SK-N-SH (cell line): ENCODE results near the gene INTS11. TPM values are rescaled to one million over a fixed set of nuclear protein-coding genes. Genes with fewer than 3 reads are reported as not detected.

Experiments used
- CTCF ChIA-PET: fragments of 300-600, 350-600 bp; formaldehyde crosslinking; extraction: SDS; loops from one replicate; lab custom pipeline; 2021; lab: Yijun Ruan, JAX
- POLR2A ChIA-PET: fragments of 350-600 bp; sonication (Branson Sonifier 250); formaldehyde crosslinking; extraction: SDS; loops from one replicate; lab custom pipeline; 2020; ENCODE audit warnings: antibody characterized with exemption, inconsistent platforms; lab: Yijun Ruan, JAX
- DNase-seq: peaks from one replicate; pipeline ENCODE4 v3.0.0; 2012
- H2AFZ ChIP-seq: fragments of 200-600 bp; sonication (generic); 2 replicates; pipeline ENCODE4 v1.8.1; 2016; ENCODE audit warnings: antibody characterized with exemption, mild to moderate bottlenecking, low read depth
- H3F3A ChIP-seq: fragments of 200-600 bp; sonication (generic); replicated peaks from 2 replicates; pipeline ENCODE3; 2016; ENCODE audit warnings: antibody characterized with exemption, mild to moderate bottlenecking; ENCODE audit not compliant: insufficient read depth
- H3K27ac ChIP-seq, 2 experiments: fragments of 200-500 bp in 1 of 2; fragments of 200-600 bp in 1 of 2; sonication (Bioruptor generic) in 1 of 2; sonication (generic), shearing (Covaris generic) in 1 of 2; 2 replicates each; pipeline versions ENCODE4 v1.5.1 to v1.6.1; 2014 to 2016; ENCODE audit warnings: low read depth in 2 of 2, inconsistent platforms in 1 of 2, low read length in 1 of 2, mild to moderate bottlenecking in 1 of 2, mixed read lengths in 1 of 2
- H3K27me3 ChIP-seq: fragments of 200-600 bp; sonication (generic), shearing (Covaris generic); 2 replicates; pipeline ENCODE4 v1.6.1; 2016; ENCODE audit warnings: mixed run types; ENCODE audit not compliant: insufficient read depth
- H3K36me3 ChIP-seq, 2 experiments: fragments of 200-500 bp in 1 of 2; fragments of 200-600 bp in 1 of 2; sonication (Bioruptor generic) in 1 of 2; sonication (generic) in 1 of 2; replicated peaks in 1 of 2; 2 replicates each; pipeline versions ENCODE3 to v1.5.1; 2014 to 2016; ENCODE audit warnings: low read length in 1 of 2, mild to moderate bottlenecking in 1 of 2; ENCODE audit not compliant: insufficient read depth in 2 of 2, control insufficient read depth in 1 of 2
- H3K4me1 ChIP-seq, 2 experiments: fragments of 200-500 bp in 1 of 2; fragments of 200-600 bp in 1 of 2; sonication (Bioruptor generic) in 1 of 2; sonication (generic), shearing (Covaris generic) in 1 of 2; 2 replicates each; pipeline versions ENCODE4 v1.5.1 to v1.6.1; 2014 to 2016; ENCODE audit warnings: low read depth in 1 of 2, low read length in 1 of 2, mixed run types in 1 of 2; ENCODE audit not compliant: insufficient read depth in 2 of 2, control insufficient read depth in 1 of 2
- H3K4me2 ChIP-seq: fragments of 200-600 bp; sonication (generic), shearing (Covaris generic); 2 replicates; pipeline ENCODE4 v1.6.1; 2017; ENCODE audit warnings: mixed run types
- H3K4me3 ChIP-seq, 2 experiments: fragments of 200-500 bp in 1 of 2; fragments of 200-600 bp in 1 of 2; sonication (Bioruptor generic) in 1 of 2; sonication (generic), shearing (Covaris generic) in 1 of 2; 2 replicates each; pipeline versions ENCODE4 v1.5.1 to v1.8.1; 2014 to 2016; ENCODE audit warnings: low read depth in 2 of 2, inconsistent platforms in 1 of 2, low read length in 1 of 2, mild to moderate bottlenecking in 1 of 2, mixed read lengths in 1 of 2, moderate library complexity in 1 of 2
- H3K79me2 ChIP-seq: fragments of 200-600 bp; sonication (generic); 2 replicates; pipeline ENCODE4 v1.8.1; 2017; ENCODE audit warnings: mild to moderate bottlenecking; ENCODE audit not compliant: insufficient read depth
- H3K9ac ChIP-seq: fragments of 200-600 bp; sonication (generic); 2 replicates; pipeline ENCODE4 v1.6.1; 2017; ENCODE audit warnings: mixed run types
- H3K9me2 ChIP-seq: fragments of 200-600 bp; sonication (generic); 2 replicates; pipeline ENCODE4 v1.6.1; 2017; ENCODE audit warnings: mixed run types
- H3K9me3 ChIP-seq: fragments of 200-600 bp; sonication (generic); 2 replicates; pipeline ENCODE4 v1.6.1; 2017; ENCODE audit warnings: mixed run types, mild to moderate bottlenecking, moderate library complexity
- H4K20me1 ChIP-seq: fragments of 200-600 bp; sonication (generic); 2 replicates; pipeline ENCODE4 v1.6.1; 2017; ENCODE audit warnings: mild to moderate bottlenecking, mixed run types; ENCODE audit not compliant: insufficient read depth
- CHD2 ChIP-seq: fragments of 150-350 bp; IDR thresholded peaks from 2 replicates; pipeline ENCODE4 v1.6.1; 2018; ENCODE audit warnings: low read length; ENCODE audit not compliant: partially characterized antibody
- ELF1 ChIP-seq: IDR thresholded peaks from 2 replicates; pipeline ENCODE4 v1.4.0; 2012
- EP300 ChIP-seq, 2 experiments: IDR thresholded peaks; 2 replicates each; pipeline versions ENCODE4 v1.4.0 to v1.6.1; 2012; ENCODE audit warnings: borderline replicate concordance in 1 of 2, low read depth in 1 of 2, low read length in 1 of 2
- FOSL2 ChIP-seq: IDR thresholded peaks from 2 replicates; pipeline ENCODE4 v1.4.0; 2012; ENCODE audit warnings: low read depth, mild to moderate bottlenecking, moderate library complexity, borderline replicate concordance
- JUND ChIP-seq: IDR thresholded peaks from 2 replicates; pipeline ENCODE4 v1.4.0; 2012
- MXI1 ChIP-seq: IDR thresholded peaks from 2 replicates; pipeline ENCODE4 v1.6.1; 2012; ENCODE audit warnings: mild to moderate bottlenecking, low read depth, low read length, improper control_type of control experiment
- NFIC ChIP-seq: IDR thresholded peaks from 2 replicates; pipeline ENCODE4 v1.4.0; 2012; ENCODE audit warnings: borderline replicate concordance
- REST ChIP-seq: IDR thresholded peaks from 2 replicates; pipeline ENCODE4 v1.6.1; 2012; ENCODE audit warnings: mild to moderate bottlenecking, low read depth, low read length, moderate library complexity
- SMC3 ChIP-seq: IDR thresholded peaks from 2 replicates; pipeline ENCODE4 v1.6.1; 2012; ENCODE audit warnings: low read depth, low read length, improper control_type of control experiment
- TAF1 ChIP-seq: IDR thresholded peaks from 2 replicates; pipeline ENCODE4 v1.6.1; 2012; ENCODE audit warnings: low read depth, mild to moderate bottlenecking, low read length, moderate library complexity, borderline replicate concordance
- YY1 ChIP-seq: IDR thresholded peaks from 2 replicates; pipeline ENCODE4 v1.4.0; 2012; ENCODE audit warnings: low read depth, mild to moderate bottlenecking
- WGBS: methylation state at CpG from one replicate; pipeline ENCODE4 v1.1.6; 2017; ENCODE audit warnings: low lambda C conversion rate; 5-methylcytosine and 5-hydroxymethylcytosine counted together
- polyA plus RNA-seq, 3 experiments: library from polyadenylated mRNA; depleted of rRNA; stranded (reverse); fragments of >200 nt; gene quantifications; 2 replicates each; pipeline ENCODE4 v1.2.3, GENCODE V29; 2012
- TF ChIP-seq, protein P1 (sequence below): IDR thresholded peaks from 2 replicates; pipeline ENCODE4 v1.4.0; 2012; ENCODE audit warnings: low read depth, borderline replicate concordance

The INTS11 gene
- polyA plus RNA-seq, 1 of the 3 experiments (the other 2 are of a cell fraction), result 137 TPM

DNA sequence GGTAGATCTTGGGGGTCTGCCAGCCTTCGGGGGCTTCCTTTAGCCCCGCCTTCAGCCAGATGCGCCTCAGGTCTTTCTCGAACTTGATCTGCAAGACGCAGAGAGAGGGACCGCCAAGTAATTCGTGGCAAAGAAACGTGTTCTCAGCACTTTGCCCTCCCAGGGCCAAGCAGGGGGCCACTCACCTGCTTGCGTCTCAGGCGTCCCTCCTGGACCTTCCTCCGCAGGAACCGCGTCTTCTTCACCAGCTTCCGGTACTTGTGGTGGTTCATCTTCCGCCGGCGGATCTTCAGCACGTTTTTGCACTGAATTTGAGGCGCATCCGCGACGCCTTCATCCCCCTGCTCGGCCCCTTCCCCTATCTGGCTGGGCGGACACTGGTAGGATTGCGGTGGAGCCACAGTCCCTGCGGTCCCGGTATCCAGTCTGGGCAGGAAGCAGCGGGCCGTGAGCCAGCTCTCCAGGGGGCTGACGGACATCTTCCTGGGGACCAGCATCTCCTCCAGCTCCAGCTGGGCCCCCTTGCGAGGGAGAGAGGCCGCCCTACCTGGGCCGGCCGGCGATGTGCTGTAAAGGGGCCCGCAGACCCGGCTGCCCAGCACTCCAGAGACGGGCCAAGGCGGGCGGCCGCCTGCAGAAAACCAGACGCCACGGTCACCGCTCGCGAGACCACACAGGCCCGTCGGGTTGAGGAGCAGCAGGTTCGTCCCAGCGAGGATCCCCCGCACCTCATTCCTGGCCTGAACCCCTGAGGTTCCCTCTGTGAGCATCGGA lies 49.5 kb upstream of the INTS11 start:
- POLR2A ChIA-PET, result interaction anchor here (0.7 to 1.8 kb wide), 3 partner anchors 33 to 159 kb away, joined by 3 to 18 read pairs (median 4); partner anchors contain the start of gene MRPL20
- 66% methylated on average over 25 of the region's 52 CpGs for WGBS

DNA sequence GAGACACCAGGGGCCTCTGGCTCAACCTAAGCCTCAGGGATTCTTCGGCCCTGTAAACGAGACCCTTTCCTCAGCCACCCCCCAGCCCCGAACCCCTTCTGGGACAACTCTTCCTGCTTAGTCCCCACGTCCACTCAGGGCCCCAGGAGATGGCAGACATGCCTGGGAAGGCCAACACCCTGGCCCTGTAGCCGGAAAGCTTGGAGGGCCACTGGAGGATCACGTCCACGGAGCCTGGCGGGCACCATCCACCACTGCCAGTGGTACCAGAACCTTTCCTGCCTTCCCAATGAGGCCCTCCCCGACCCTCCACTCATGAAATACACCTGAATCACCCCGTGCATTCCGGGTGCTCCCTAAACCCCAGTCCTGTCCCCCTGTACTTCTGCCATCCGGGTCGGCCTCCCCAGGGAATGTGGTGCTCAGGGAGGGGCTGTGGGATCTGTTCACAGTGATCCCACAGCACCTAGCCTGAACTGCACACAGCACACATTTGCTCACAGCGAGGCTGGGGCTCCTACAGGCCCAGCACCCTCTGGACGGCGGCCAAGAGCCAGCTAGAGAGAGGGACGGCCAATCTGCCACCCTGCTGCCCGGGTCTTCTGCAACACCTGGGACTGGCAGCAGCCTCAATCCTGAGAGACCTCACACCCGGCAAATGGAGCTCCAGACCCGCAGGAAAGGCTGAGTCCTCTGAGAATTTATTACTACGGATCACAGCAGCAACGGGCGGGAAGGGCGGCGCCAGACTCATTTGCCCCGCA lies 48.8 kb upstream of the INTS11 start:
- no peaks in the 10 kb centered on the region for H3K27me3 ChIP-seq
- H3K4me1 ChIP-seq, result peaks cover 0 to 29% of the 10 kb centered on the region in 2 experiments; a peak in 1 of 4 replicates
- H3K36me3 ChIP-seq, result peaks cover 0 to 8% of the 10 kb centered on the region in 2 experiments
- H3K4me2 ChIP-seq, result peak overlapping the region; percentile 86; the same call in 1 of the 2 replicates
- H3F3A ChIP-seq, result peaks cover 13% of the 10 kb centered on the region
- H3K9me3 ChIP-seq, result no peaks in the 10 kb centered on the region
- peak overlapping the region in 1 of 2 experiments; percentile 96; a peak in 3 of 4 replicates for H3K4me3 ChIP-seq
- no peaks in the 10 kb centered on the region for H4K20me1 ChIP-seq
- H2AFZ ChIP-seq, result no peak overlapping the region
- DNase-seq, result no peak
- no peak overlapping the region for H3K27ac ChIP-seq
- H3K9ac ChIP-seq, result no peak overlapping the region
- CTCF ChIA-PET, result interaction anchor here (1.0 to 5.9 kb wide), 14 partner anchors 10 to 130 kb away, joined by 3 to 48 read pairs (median 7); partner anchors contain the start of genes DVL1 and MXRA8
- H3K79me2 ChIP-seq, result peaks cover 36% of the 10 kb centered on the region
- H3K9me2 ChIP-seq, result no peaks in the 10 kb centered on the region
- WGBS, result 47% methylated on average over 8 of the region's 26 CpGs
- POLR2A ChIA-PET, result no interaction called here
- no peak for TF ChIP-seq SMC3
- TF ChIP-seq NFIC, result no peak
- TF ChIP-seq CHD2, result no peak
- TF ChIP-seq TAF1, result no peak
- TF ChIP-seq, protein P1, sequence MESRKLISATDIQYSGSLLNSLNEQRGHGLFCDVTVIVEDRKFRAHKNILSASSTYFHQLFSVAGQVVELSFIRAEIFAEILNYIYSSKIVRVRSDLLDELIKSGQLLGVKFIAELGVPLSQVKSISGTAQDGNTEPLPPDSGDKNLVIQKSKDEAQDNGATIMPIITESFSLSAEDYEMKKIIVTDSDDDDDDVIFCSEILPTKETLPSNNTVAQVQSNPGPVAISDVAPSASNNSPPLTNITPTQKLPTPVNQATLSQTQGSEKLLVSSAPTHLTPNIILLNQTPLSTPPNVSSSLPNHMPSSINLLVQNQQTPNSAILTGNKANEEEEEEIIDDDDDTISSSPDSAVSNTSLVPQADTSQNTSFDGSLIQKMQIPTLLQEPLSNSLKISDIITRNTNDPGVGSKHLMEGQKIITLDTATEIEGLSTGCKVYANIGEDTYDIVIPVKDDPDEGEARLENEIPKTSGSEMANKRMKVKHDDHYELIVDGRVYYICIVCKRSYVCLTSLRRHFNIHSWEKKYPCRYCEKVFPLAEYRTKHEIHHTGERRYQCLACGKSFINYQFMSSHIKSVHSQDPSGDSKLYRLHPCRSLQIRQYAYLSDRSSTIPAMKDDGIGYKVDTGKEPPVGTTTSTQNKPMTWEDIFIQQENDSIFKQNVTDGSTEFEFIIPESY, result no peak
- TF ChIP-seq YY1, result no peak
- TF ChIP-seq FOSL2, result no peak
- no peak for TF ChIP-seq ELF1
- TF ChIP-seq MXI1, result no peak

More for the DNA sequence above, 49.5 kb upstream of the INTS11 start:
- no peaks in the 10 kb centered on the region for H4K20me1 ChIP-seq
- peak overlapping the region; percentile 89 for H3K9ac ChIP-seq
- CTCF ChIA-PET, result interaction anchor here (0.6 to 5.9 kb wide), 8 partner anchors 19 to 342 kb away, joined by 3 to 34 read pairs (median 6); partner anchors contain the start of gene DVL1
- TF ChIP-seq EP300 (IDR thresholded peaks at IDR 0.05; ENCODE audit: borderline replicate concordance in 1 of 2, low read depth in 1 of 2, low read length in 1 of 2), result no peak
- TF ChIP-seq JUND, result no peak
- TF ChIP-seq YY1, result no peak
- no peak for TF ChIP-seq REST
- TF ChIP-seq, all 33 proteins: peak for 0
- Histone ChIP-seq H3K27me3 (no peaks in the 10 kb centered on the region), H3K79me2 (peaks cover 36% of the 10 kb centered on the region), H3K4me3 (peak overlapping the region; percentile 77 to 96), H3K9me2 (no peaks in the 10 kb centered on the region), H2AFZ (no peak overlapping the region), H3K27ac (peak overlapping the region in 1 of 2 experiments; percentile 90; a peak in 2 of 4 replicates), H3K36me3 (peaks cover 0 to 8% of the 10 kb centered on the region in 2 experiments), H3F3A (peaks cover 13% of the 10 kb centered on the region), H3K9me3 (no peaks in the 10 kb centered on the region), H3K4me2 (peak overlapping the region; percentile 86), H3K4me1 (peaks cover 0 to 29% of the 10 kb centered on the region in 2 experiments; a peak in 1 of 4 replicates)
- no peak for DNase-seq
